SU-DHL-6 (cell line): ENCODE results near the gene ARL15.

Experiments
- CTCF ChIP-seq: fragments of 200-600 bp; sonication (generic); IDR thresholded peaks from one replicate; pipeline ENCODE4 v1.5.1; 2017; ENCODE audit warnings: antibody characterized with exemption, mild to moderate bottlenecking, low read length, moderate library complexity; ENCODE audit not compliant: insufficient read depth, poor library complexity, severe bottlenecking
- EZH2phosphoT487 ChIP-seq: fragments of 200-600 bp; sonication (generic), shearing (Covaris generic); conservative IDR thresholded peaks from 2 replicates; pipeline ENCODE4 v1.6.1; 2018; ENCODE audit warnings: mild to moderate bottlenecking, antibody characterized with exemption, low read length, moderate library complexity, mixed read lengths

GRCh38 chr5:54229041-54229780 is 81.2 kb downstream of the ARL15 start:
- TF ChIP-seq CTCF (peak; percentile 96), EZH2phosphoT487 (no peak)
